ENCODE results near the gene DHX16. TPM values are rescaled to one million over a fixed set of nuclear protein-coding genes. Genes with fewer than 3 reads are reported as not detected.

Gene DHX16
- total and polyA plus RNA-seq, 4 donors, result 23.4 to 31.7 (median 30.0) TPM

DNA sequence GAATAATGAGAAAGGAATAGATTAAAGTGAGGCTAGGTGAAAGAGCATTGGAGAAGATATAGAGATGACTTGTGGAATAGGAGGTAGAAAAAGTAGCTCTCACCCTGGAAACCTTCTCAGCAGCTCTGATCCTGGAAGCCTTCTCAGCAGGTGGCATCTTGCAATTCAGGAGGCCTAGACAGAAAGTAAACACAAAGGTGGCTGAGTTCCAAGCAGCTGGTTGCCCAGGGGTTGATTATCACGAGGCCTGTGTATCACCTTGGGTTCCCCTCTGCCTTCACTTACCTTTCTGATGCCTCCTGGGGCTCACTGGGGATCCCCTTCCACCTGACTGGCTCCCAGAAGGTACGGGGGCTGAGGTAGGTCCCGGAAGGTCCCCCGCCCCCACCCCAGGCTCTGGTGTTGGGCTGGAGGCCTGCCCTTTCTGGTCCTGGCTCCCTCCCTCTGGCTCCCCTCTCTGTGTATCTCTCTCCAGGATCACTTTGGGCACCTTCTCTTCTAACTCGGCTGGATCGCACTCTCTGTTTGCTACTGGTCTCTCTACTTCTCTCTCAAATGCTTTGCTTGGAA is 34.6 kb upstream of the DHX16 start:
- Histone ChIP-seq H3K4me3 (no peak overlapping the region), H3K9me3 (ENCODE audit: control insufficient read depth in 4 of 4, insufficient read depth in 3 of 4, low read length in 3 of 4) (no peaks in the 10 kb centered on the region), H3K27ac (ENCODE audit: low read depth in 1 of 2, low read length in 1 of 2) (no peak overlapping the region), H3K36me3 (ENCODE audit: control insufficient read depth in 4 of 4, insufficient read depth in 4 of 4, low read length in 4 of 4) (peaks cover 16 to 45% (median 34%) of the 10 kb centered on the region in 4 donors), H3K4me1 (ENCODE audit: control insufficient read depth in 5 of 5, insufficient read depth in 5 of 5, low read length in 5 of 5) (no peaks in the 10 kb centered on the region), H3K9ac (ENCODE audit: insufficient read depth in 1 of 2, low read length in 2 of 2) (no peak overlapping the region), H3K27me3 (ENCODE audit: control insufficient read depth in 3 of 3, insufficient read depth in 3 of 3, low read length in 2 of 3) (no peaks in the 10 kb centered on the region)
- WGBS, 2 donors, result 85 to 88% methylated on average over 6 of the region's 6 CpGs
- DNase-seq, result no peak
- no peak for ATAC-seq (ENCODE audit: insufficient read depth, low FRiP score)
- TF ChIP-seq CTCF (IDR thresholded peaks at IDR 0.05; ENCODE audit: control extremely low read depth, extremely low read depth), result no peak

GRCh38 chr6:30705620-30706019 is 32.8 kb upstream of the DHX16 start:
- WGBS, 2 donors, result 93 to 99% methylated on average over 4 of the region's 4 CpGs
- Histone ChIP-seq H3K36me3 (ENCODE audit: control insufficient read depth in 4 of 4, insufficient read depth in 4 of 4, low read length in 4 of 4) (peaks cover 7 to 31% (median 22%) of the 10 kb centered on the region in 4 donors), H3K9ac (ENCODE audit: insufficient read depth in 1 of 2, low read length in 2 of 2) (no peak overlapping the region), H3K27me3 (ENCODE audit: control insufficient read depth in 3 of 3, insufficient read depth in 3 of 3, low read length in 2 of 3) (no peaks in the 10 kb centered on the region), H3K9me3 (ENCODE audit: control insufficient read depth in 4 of 4, insufficient read depth in 3 of 4, low read length in 3 of 4) (no peaks in the 10 kb centered on the region), H3K4me1 (ENCODE audit: control insufficient read depth in 5 of 5, insufficient read depth in 5 of 5, low read length in 5 of 5) (no peaks in the 10 kb centered on the region), H3K4me3 (no peak overlapping the region), H3K27ac (ENCODE audit: low read depth in 1 of 2, low read length in 1 of 2) (no peak overlapping the region)
- TF ChIP-seq CTCF (IDR thresholded peaks at IDR 0.05; ENCODE audit: control extremely low read depth, extremely low read depth), result no peak
- DNase-seq (no peak), ATAC-seq (ENCODE audit: insufficient read depth, low FRiP score) (no peak)

GRCh38 chr6:30703821-30704220 is 31.0 kb upstream of the DHX16 start:
- no peak for ATAC-seq (ENCODE audit: insufficient read depth, low FRiP score)
- 39 to 76% methylated on average over 4 of the region's 4 CpGs for WGBS, 2 donors
- Histone ChIP-seq H3K9ac (ENCODE audit: insufficient read depth in 1 of 2, low read length in 2 of 2) (no peak overlapping the region), H3K4me1 (ENCODE audit: control insufficient read depth in 5 of 5, insufficient read depth in 5 of 5, low read length in 5 of 5) (no peaks in the 10 kb centered on the region), H3K27ac (ENCODE audit: low read depth in 1 of 2, low read length in 1 of 2) (no peak overlapping the region), H3K27me3 (ENCODE audit: control insufficient read depth in 3 of 3, insufficient read depth in 3 of 3, low read length in 2 of 3) (no peaks in the 10 kb centered on the region), H3K9me3 (ENCODE audit: control insufficient read depth in 4 of 4, insufficient read depth in 3 of 4, low read length in 3 of 4) (no peaks in the 10 kb centered on the region), H3K4me3 (no peak overlapping the region), H3K36me3 (ENCODE audit: control insufficient read depth in 4 of 4, insufficient read depth in 4 of 4, low read length in 4 of 4) (peaks cover 6 to 34% (median 21%) of the 10 kb centered on the region in 4 donors)
- no peak for DNase-seq
- TF ChIP-seq CTCF (IDR thresholded peaks at IDR 0.05; ENCODE audit: control extremely low read depth, extremely low read depth), result no peak

DNA sequence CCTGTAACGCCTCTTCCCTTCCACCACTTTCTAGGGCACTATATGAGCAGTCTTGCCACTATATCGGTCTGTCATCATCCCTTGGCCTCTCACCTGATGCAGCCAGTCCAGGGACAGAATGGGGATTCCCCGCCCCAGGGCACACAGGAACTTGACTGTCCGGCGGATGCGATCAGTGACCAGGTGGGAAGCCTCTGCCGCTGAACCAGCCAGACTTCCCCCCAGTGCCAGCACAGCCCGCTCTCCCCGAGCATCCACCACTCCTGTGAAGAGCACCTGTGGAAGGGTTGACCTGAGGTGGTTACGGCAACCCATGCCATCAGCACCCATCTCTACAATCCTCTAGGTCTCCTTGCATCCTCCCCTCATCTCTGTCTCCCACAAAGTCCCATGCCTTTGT is 30.2 kb upstream of the DHX16 start:
- Histone ChIP-seq H3K27ac (ENCODE audit: low read depth in 1 of 2, low read length in 1 of 2) (no peak overlapping the region), H3K4me3 (no peak overlapping the region), H3K4me1 (ENCODE audit: control insufficient read depth in 5 of 5, insufficient read depth in 5 of 5, low read length in 5 of 5) (no peaks in the 10 kb centered on the region), H3K9ac (ENCODE audit: insufficient read depth in 1 of 2, low read length in 2 of 2) (no peak overlapping the region), H3K9me3 (ENCODE audit: control insufficient read depth in 4 of 4, insufficient read depth in 3 of 4, low read length in 3 of 4) (no peaks in the 10 kb centered on the region), H3K27me3 (ENCODE audit: control insufficient read depth in 3 of 3, insufficient read depth in 3 of 3, low read length in 2 of 3) (no peaks in the 10 kb centered on the region), H3K36me3 (ENCODE audit: control insufficient read depth in 4 of 4, insufficient read depth in 4 of 4, low read length in 4 of 4) (peaks cover 4 to 33% (median 21%) of the 10 kb centered on the region in 4 donors)
- DNase-seq, result no peak
- 97 to 98% methylated on average over 10 of the region's 10 CpGs for WGBS, 2 donors
- no peak for ATAC-seq (ENCODE audit: insufficient read depth, low FRiP score)
- no peak for TF ChIP-seq CTCF (IDR thresholded peaks at IDR 0.05; ENCODE audit: control extremely low read depth, extremely low read depth)

Data from lung (tissue), 12 donors.